ENCODE data around the gene NAALADL2.
"Not testable (repeated sequence)": the region's sequence is repeated elsewhere in the genome, so short reads cannot be mapped to it uniquely, and the experiment has no call there.

NAALADL2 gene

GRCh38 chr3:175266478-175266877, 407.3 kb downstream of the NAALADL2 start:
- DNase-seq (ENCODE audit: low read depth in 3 of 3), result no peak

GRCh38 chr3:175267121-175267531, 408.0 kb downstream of the NAALADL2 start:
- DNase-seq (ENCODE audit: low read depth in 3 of 3), result no peak

DNA sequence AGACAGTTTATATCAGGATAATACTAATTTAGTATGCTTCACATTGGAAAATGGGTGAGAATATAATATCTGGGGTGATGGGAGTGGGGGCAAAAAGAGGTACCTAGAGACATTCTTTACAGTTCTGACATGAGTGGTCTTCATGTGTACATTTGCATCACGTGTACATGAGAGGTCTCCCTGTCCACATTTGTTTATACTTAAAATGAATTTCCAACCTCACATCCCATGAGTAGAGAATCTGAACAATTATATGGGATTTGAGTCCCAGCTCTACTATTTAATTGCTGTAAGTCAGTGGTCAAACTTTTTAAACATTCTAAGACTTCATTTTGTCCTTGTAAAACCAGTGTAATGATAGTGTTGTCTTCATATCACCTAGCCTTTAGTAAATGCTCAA, 408.4 kb downstream of the NAALADL2 start:
- DNase-seq (ENCODE audit: low read depth in 3 of 3), result no peak

- no peak for DNase-seq (ENCODE audit: low read depth in 3 of 3)
Measured at GRCh38 chr3:175269394-175269793, 410.3 kb downstream of the NAALADL2 start.

DNA sequence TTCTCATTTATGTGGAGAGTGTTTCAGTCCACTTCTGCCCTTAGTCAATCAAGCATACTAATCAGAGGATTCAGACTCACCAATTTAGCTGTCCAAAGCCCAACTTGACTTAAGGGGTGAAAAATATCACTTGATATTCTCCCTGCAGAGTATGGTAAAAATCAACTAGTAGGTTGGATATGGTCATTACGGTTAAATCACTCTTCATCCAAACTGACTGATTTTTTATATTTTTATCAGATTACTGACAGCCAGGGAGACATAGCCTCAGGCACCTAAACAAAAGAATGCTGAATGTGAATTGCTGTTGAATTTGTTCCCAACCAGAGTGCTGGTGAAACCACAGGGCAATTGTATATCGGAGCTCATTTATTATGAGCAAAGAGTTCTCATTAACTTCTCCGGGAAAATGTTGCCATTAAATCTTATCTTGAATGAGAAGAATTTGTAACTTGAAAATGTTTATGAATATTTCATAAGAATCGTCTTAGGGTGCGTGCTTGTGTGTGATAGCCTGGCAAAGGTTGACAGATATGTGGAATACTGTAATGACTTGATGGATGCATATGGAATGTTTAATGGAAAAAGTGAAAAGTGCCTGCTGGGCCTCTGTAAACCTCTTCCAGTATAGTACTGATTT, 411.2 kb downstream of the NAALADL2 start:
- DNase-seq (ENCODE audit: low read depth in 3 of 3), result no peak

- no peak for DNase-seq (ENCODE audit: low read depth in 3 of 3)
Measured at GRCh38 chr3:175270866-175271265, 411.7 kb downstream of the NAALADL2 start.

GRCh38 chr3:175271465-175271864, 412.3 kb downstream of the NAALADL2 start:
- not testable (repeated sequence) for DNase-seq (ENCODE audit: low read depth in 3 of 3)

DNA sequence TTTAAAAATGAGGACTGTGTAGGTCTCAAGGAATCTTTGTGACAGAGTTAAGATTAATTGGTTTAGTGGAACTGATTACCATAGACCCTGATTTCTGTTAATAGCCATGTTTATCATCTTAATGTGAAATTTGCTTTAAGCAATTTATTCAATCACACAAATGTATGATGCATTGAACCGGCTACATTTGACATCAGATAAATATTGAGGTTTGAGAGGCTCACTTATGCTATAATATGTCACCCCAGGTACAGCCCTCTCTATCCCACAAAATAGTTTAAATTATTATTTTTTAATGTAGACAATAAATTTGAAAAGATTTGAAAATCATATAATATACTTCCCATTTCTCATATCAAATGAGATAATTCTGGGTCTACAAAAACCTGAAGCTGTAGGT, 413.3 kb downstream of the NAALADL2 start:
- DNase-seq (ENCODE audit: low read depth in 3 of 3), result no peak

- DNase-seq (ENCODE audit: low read depth in 3 of 3), result no peak
Measured at GRCh38 chr3:175273573-175273972, 414.4 kb downstream of the NAALADL2 start.

- DNase-seq (ENCODE audit: low read depth in 3 of 3), result no peak
Measured at GRCh38 chr3:175274056-175274455, 414.9 kb downstream of the NAALADL2 start.

DNA sequence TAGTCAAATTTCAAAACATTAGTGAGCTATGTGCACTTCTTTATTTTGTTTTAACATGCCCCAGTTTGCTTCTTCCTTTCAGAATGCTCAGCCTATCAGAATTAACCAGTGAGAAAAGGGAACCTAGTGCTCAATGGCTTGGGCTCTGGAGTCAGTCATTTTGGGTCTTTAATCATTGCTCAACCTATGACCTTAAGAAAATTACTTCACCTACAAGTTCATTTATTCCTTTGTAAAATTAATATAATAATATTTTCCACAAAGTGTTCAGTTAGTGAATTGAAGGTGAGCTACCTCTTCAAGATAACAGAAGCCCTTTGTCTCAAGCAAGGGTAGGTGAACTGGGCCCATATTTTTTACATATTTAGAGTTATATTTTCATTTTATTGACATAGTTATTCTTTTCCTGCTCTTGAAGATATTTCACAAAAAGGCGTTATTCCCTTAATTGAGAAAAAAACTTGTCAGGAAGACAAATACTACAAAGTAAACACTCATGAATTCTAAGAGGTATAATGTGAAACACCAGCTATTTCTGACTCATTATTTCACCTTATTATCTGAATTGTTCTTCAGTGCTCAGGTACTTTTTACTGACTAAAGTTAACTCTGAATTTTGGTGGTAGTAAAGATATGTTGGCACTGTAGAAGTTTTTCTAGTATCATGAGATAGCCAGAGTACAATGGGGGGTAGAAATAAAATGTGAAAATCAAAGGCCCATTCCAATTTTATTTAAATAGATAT, 415.5 kb downstream of the NAALADL2 start:
- no peak for DNase-seq (ENCODE audit: low read depth in 3 of 3)

DNA sequence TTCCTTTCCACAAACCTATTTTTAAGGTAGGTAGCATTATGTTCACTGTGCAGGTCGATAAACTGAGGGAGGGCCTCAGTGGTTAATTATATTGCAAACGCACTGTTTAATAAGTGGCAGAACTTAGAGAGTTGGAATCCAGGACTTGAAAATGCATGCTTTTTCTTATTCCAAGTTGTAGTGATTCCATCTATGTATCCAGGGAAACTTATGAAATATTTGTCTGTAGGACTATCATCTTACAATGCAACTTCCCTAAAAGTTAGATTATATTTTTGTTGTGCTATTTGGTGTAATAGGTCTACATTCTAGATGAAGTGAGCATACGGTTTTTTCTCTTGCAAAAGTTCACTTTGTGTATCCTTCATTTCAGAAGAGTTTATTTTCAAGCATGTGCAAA, 419.5 kb downstream of the NAALADL2 start:
- no peak for DNase-seq (ENCODE audit: low read depth in 3 of 3)

- no peak for DNase-seq (ENCODE audit: low read depth in 3 of 3)
Measured at GRCh38 chr3:175279457-175279856, 420.3 kb downstream of the NAALADL2 start.

GRCh38 chr3:175279911-175280310, 420.8 kb downstream of the NAALADL2 start:
- DNase-seq (ENCODE audit: low read depth in 3 of 3), result no peak

GRCh38 chr3:175287361-175287963, 428.3 kb downstream of the NAALADL2 start:
- no peak for DNase-seq (ENCODE audit: low read depth in 3 of 3)

GRCh38 chr3:175288621-175289020, 429.5 kb downstream of the NAALADL2 start:
- DNase-seq (ENCODE audit: low read depth in 3 of 3), result no peak

DNA sequence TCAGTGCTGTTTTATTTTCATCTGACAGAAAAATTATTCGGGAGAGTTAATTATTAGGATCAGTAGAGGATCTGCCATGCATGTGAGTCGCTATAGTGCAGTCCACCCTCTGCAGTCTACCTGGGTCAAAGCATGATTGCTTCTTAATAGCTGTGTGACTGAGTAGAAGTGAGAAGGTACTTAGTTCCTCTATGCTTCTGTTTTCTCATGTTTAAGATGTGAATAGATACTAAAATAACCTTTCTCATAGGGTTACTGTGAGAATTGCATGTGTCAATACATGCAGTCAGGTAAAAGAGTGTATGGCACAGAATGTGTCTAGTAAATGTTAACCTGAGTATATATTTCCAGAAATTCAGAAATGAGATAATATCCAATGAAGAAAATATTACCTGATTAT, 435.7 kb downstream of the NAALADL2 start:
- no peak for DNase-seq (ENCODE audit: low read depth in 3 of 3)

GRCh38 chr3:175295248-175296130, 436.4 kb downstream of the NAALADL2 start:
- DNase-seq (ENCODE audit: low read depth in 3 of 3), result no peak

DNA sequence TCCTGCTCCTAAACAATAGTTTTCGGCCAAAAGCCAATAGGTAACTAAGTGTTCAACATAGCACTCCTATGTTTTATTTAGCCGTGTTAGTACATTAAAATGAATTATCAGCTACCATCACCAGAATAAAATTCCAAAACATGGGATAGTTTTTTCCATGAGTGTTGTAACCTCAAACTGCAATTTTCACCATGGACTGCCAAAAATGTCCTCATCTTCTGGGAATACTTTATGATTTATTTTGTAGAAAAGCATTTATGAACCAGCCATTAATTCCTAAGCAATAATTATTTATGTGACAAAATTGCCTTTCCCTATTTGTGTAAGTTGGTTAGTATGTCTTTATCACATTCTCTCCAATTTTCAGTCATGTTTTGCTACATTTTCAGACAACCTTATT, 438.1 kb downstream of the NAALADL2 start:
- no peak for DNase-seq (ENCODE audit: low read depth in 3 of 3)

GRCh38 chr3:175301741-175302140, 442.6 kb downstream of the NAALADL2 start:
- no peak for DNase-seq (ENCODE audit: low read depth in 3 of 3)

DNA sequence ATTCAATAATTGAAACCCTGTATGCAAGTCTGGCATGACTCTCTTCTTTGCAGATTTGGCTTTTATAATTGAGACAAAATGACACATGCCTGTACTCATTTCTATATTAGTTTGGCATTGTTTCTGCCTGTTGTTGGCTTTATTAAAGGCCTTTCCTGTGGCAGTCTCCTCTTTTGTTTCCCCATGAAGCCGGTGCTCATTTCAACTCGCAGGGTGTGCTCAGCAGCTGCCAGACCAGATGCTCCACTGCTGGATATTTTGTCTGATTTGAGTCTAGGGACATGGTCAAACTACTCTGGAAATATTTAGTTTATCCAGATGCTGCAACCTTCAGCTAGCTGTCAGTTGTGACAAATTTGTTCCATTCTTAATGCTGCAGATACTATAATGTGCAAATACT, 445.3 kb downstream of the NAALADL2 start:
- DNase-seq (ENCODE audit: low read depth in 3 of 3), result no peak

GRCh38 chr3:175307642-175308041, 448.5 kb downstream of the NAALADL2 start:
- no peak for DNase-seq (ENCODE audit: low read depth in 3 of 3)
